Esophagus squamous epithelium (tissue), 5 donors: ENCODE results near the gene USP10. TPM values are rescaled to one million over a fixed set of nuclear protein-coding genes. Genes with fewer than 3 reads are reported as not detected.

Source experiments
- DNase-seq: peaks from one replicate; lab custom pipeline; 2025; lab: John Stamatoyannopoulos, UW
- H3K27ac ChIP-seq, 4 donors: fragments of 200-600 bp; sonication (generic); one replicate each; pipeline ENCODE4 v1.5.1; 2016 to 2019; ENCODE audit warnings: mild to moderate bottlenecking in 1 of 4
- H3K27me3 ChIP-seq, 4 donors: fragments of 200-600 bp; sonication (generic); 1 replicate in 3 of 4; 2 replicates in 1 of 4; pipeline versions ENCODE4 v1.5.1 to v1.6.0; 2017 to 2021; ENCODE audit warnings: antibody characterized with exemption in 1 of 4
- H3K36me3 ChIP-seq, 3 donors: fragments of 200-600 bp; sonication (generic); one replicate each; pipeline ENCODE4 v1.5.1; 2016 to 2019
- H3K4me1 ChIP-seq, 3 donors: fragments of 200-600 bp; sonication (generic); one replicate each; pipeline ENCODE4 v1.5.1; 2017 to 2019
- H3K4me3 ChIP-seq, 4 donors: fragments of 200-600 bp; sonication (generic); 1 replicate in 3 of 4; 2 replicates in 1 of 4; pipeline ENCODE4 v1.5.1; 2016 to 2019; ENCODE audit warnings: mild to moderate bottlenecking in 2 of 4, moderate library complexity in 1 of 4
- H3K9me3 ChIP-seq, 3 donors: fragments of 200-600 bp; sonication (generic); one replicate each; pipeline ENCODE4 v1.5.1; 2016 to 2019
- CTCF ChIP-seq, 6 experiments: fragments of 450-650 bp in 4 of 6; fragments of 200-600 bp in 2 of 6; sonication (generic) in 2 of 6; IDR thresholded peaks; one replicate each; pipeline ENCODE4 v1.5.1; 2016 to 2019; ENCODE audit warnings: antibody characterized with exemption in 6 of 6, mild to moderate bottlenecking in 4 of 6, moderate library complexity in 4 of 6
- POLR2A ChIP-seq, 4 donors: fragments of 450-650 bp; IDR thresholded peaks; one replicate each; pipeline ENCODE4 v1.6.1; 2017; ENCODE audit warnings: antibody characterized with exemption in 4 of 4, mild to moderate bottlenecking in 4 of 4, moderate library complexity in 3 of 4
- WGBS, 2 donors: methylation state at CpG; one replicate each; pipeline ENCODE4 v1.1.5; 2018; 5-methylcytosine and 5-hydroxymethylcytosine counted together
- intact Hi-C: fragments of 100-400 bp; cut with DNase I; formaldehyde crosslinking; loops from one replicate; pipeline ENCODE4 v1.15.0; 2022
- total RNA-seq, 4 donors: library from RNA; depleted of rRNA; stranded (reverse); fragments of >200 nt; gene quantifications; one replicate each; pipeline ENCODE4 v1.1.0, GENCODE V29; 2016
- donor health status: DM: yes; HTN: yes; CAD: no.

The USP10 gene
- total RNA-seq, 4 donors from 2014 or later = 44.7 to 71.5 (median 56.0) TPM

GRCh38 chr16:84673203-84673535 lies 26.6 kb upstream of the USP10 start:
- Histone ChIP-seq H3K27me3 (peaks cover 0 to 11% (median 0%) of the 10 kb centered on the region in 4 donors), H3K36me3 (peaks cover 0 to 6% (median 0%) of the 10 kb centered on the region in 3 donors), H3K4me1 (peaks cover 0 to 7% (median 0%) of the 10 kb centered on the region in 3 donors), H3K9me3 (no peaks in the 10 kb centered on the region), H3K4me3 (no peak overlapping the region), H3K27ac (no peak overlapping the region)
- no peak for DNase-seq
- 85 to 89% methylated on average over 2 to 3 of the region's 3 CpGs for WGBS, 2 donors
- intact Hi-C loops = loop anchor here (5.0 kb wide), 1 partner anchor 49 kb away; no protein-coding TSS in a partner anchor
- TF ChIP-seq CTCF (IDR thresholded peaks at IDR 0.05) (no peak), POLR2A (IDR thresholded peaks at IDR 0.05) (no peak)

GRCh38 chr16:84673561-84673960 lies 26.2 kb upstream of the USP10 start:
- no peak for DNase-seq
- TF ChIP-seq CTCF (IDR thresholded peaks at IDR 0.05) (no peak), POLR2A (IDR thresholded peaks at IDR 0.05) (no peak)
- Histone ChIP-seq H3K9me3 (no peaks in the 10 kb centered on the region), H3K4me1 (peaks cover 0 to 7% (median 0%) of the 10 kb centered on the region in 3 donors), H3K27ac (no peak overlapping the region), H3K27me3 (peaks cover 0 to 13% (median 0%) of the 10 kb centered on the region in 4 donors), H3K4me3 (no peak overlapping the region), H3K36me3 (peaks cover 0 to 3% (median 0%) of the 10 kb centered on the region in 3 donors)
- 75 to 90% methylated on average over 2 to 3 of the region's 3 CpGs for WGBS, 2 donors
- intact Hi-C loops = loop anchor here (5.0 kb wide), 1 partner anchor 49 kb away; no protein-coding TSS in a partner anchor

GRCh38 chr16:84675423-84675822 lies 24.4 kb upstream of the USP10 start:
- intact Hi-C loops = no loop called here
- no peak for DNase-seq
- H3K36me3 ChIP-seq = no peaks in the 10 kb centered on the region
- no peak for TF ChIP-seq CTCF (IDR thresholded peaks at IDR 0.05)
- no peak for TF ChIP-seq POLR2A (IDR thresholded peaks at IDR 0.05)
- 80 to 85% methylated on average over 9 of the region's 9 CpGs for WGBS, 2 donors
- H3K4me3 ChIP-seq = no peak overlapping the region
- H3K27ac ChIP-seq = no peak overlapping the region
- peaks cover 0 to 7% (median 0%) of the 10 kb centered on the region in 3 donors for H3K4me1 ChIP-seq
- H3K9me3 ChIP-seq = no peaks in the 10 kb centered on the region
- peaks cover 0 to 13% (median 0%) of the 10 kb centered on the region in 4 donors for H3K27me3 ChIP-seq

- H3K27me3 ChIP-seq = peaks cover 0 to 13% (median 0%) of the 10 kb centered on the region in 4 donors
- intact Hi-C loops = no loop called here
Measured at GRCh38 chr16:84675884-84676283, 23.9 kb upstream of the USP10 start.

More at GRCh38 chr16:84675884-84676283, 23.9 kb upstream of the USP10 start:
- no peak for DNase-seq
- H3K4me3 ChIP-seq = no peak overlapping the region
- H3K4me1 ChIP-seq = peaks cover 0 to 7% (median 0%) of the 10 kb centered on the region in 3 donors
- WGBS, 2 donors = 85 to 100% methylated on average over 2 of the region's 2 CpGs
- no peak overlapping the region for H3K27ac ChIP-seq
- no peak for TF ChIP-seq POLR2A (IDR thresholded peaks at IDR 0.05)
- TF ChIP-seq CTCF (IDR thresholded peaks at IDR 0.05) = no peak
- no peaks in the 10 kb centered on the region for H3K9me3 ChIP-seq
- no peaks in the 10 kb centered on the region for H3K36me3 ChIP-seq
